ENCODE results near the gene LYPD3.

LYPD3 gene

GRCh38 chr19:43481701-43482100 is 16.3 kb upstream of the LYPD3 start:
- TF ChIP-seq LEF1 (IDR thresholded peaks at IDR 0.05; ENCODE audit: borderline replicate concordance) (no peak), CTBP1 (IDR thresholded peaks at IDR 0.05; ENCODE audit: borderline replicate concordance) (no peak), FOXK2 (IDR thresholded peaks at IDR 0.05) (no peak)
- ChIA-PET POLR2A (no interaction called here), CTCF (no interaction called here)
- DNase-seq (ENCODE audit: extremely low spot score), result no peak

GRCh38 chr19:43480574-43480973 is 15.2 kb upstream of the LYPD3 start:
- POLR2A ChIA-PET, result interaction anchor here (0.9 kb wide), 1 partner anchor 23 kb away, joined by 3 read pairs; no protein-coding TSS in a partner anchor
- DNase-seq (ENCODE audit: extremely low spot score), result no peak
- CTCF ChIA-PET, result no interaction called here
- no peak for TF ChIP-seq TARDBP (IDR thresholded peaks at IDR 0.05)
- TF ChIP-seq FOXM1 (IDR thresholded peaks at IDR 0.05; ENCODE audit: borderline replicate concordance), result no peak
- TF ChIP-seq FOXK2 (IDR thresholded peaks at IDR 0.05), result no peak
- no peak for TF ChIP-seq PKNOX1 (IDR thresholded peaks at IDR 0.05)
- no peak for TF ChIP-seq HDGF (IDR thresholded peaks at IDR 0.05; ENCODE audit: borderline replicate concordance)
- no peak for TF ChIP-seq L3MBTL2 (conservative IDR thresholded peaks at IDR 0.05)
- no peak for TF ChIP-seq BHLHE40 (IDR thresholded peaks at IDR 0.05; ENCODE audit: borderline replicate concordance)
- TF ChIP-seq SP1 (IDR thresholded peaks at IDR 0.05), result no peak

- ChIA-PET POLR2A (interaction anchor here (0.9 kb wide), 1 partner anchor 24 kb away, joined by 3 read pairs; no protein-coding TSS in a partner anchor), CTCF (no interaction called here)
- DNase-seq (ENCODE audit: extremely low spot score), result no peak
- TF ChIP-seq FOXK2 (IDR thresholded peaks at IDR 0.05), result no peak
- TF ChIP-seq ZNF384 (IDR thresholded peaks at IDR 0.05), result no peak
- TF ChIP-seq LEF1 (IDR thresholded peaks at IDR 0.05; ENCODE audit: borderline replicate concordance), result no peak
- no peak for TF ChIP-seq ARNT (IDR thresholded peaks at IDR 0.05)
- TF ChIP-seq FOXA1 (IDR thresholded peaks at IDR 0.05), result no peak
- no peak for TF ChIP-seq HDGF (IDR thresholded peaks at IDR 0.05; ENCODE audit: borderline replicate concordance)
These were observed 14.7 kb upstream of the LYPD3 start for GRCh38 chr19:43479961-43480561.

GRCh38 chr19:43479226-43479625 is 13.8 kb upstream of the LYPD3 start:
- DNase-seq (ENCODE audit: extremely low spot score), result no peak
- no peak for TF ChIP-seq SUZ12 (IDR thresholded peaks at IDR 0.05)
- ChIA-PET CTCF (no interaction called here), POLR2A (no interaction called here)

GRCh38 chr19:43478323-43478722 is 12.9 kb upstream of the LYPD3 start:
- CTCF ChIA-PET, result no interaction called here
- TF ChIP-seq ELF4 (IDR thresholded peaks at IDR 0.05) (no peak), BHLHE40 (IDR thresholded peaks at IDR 0.05; ENCODE audit: borderline replicate concordance) (no peak)

GRCh38 chr19:43476606-43477005 is 11.2 kb upstream of the LYPD3 start:
- no peak for DNase-seq (ENCODE audit: extremely low spot score)
- TF ChIP-seq ZNF384 (IDR thresholded peaks at IDR 0.05) (no peak), TARDBP (IDR thresholded peaks at IDR 0.05) (no peak), ARNT (IDR thresholded peaks at IDR 0.05) (no peak), FOXA1 (IDR thresholded peaks at IDR 0.05) (no peak), PKNOX1 (IDR thresholded peaks at IDR 0.05) (no peak), SUZ12 (IDR thresholded peaks at IDR 0.05) (no peak)
- POLR2A ChIA-PET, result no interaction called here
- CTCF ChIA-PET, result no interaction called here

More at GRCh38 chr19:43478323-43478722, 12.9 kb upstream of the LYPD3 start:
- no peak for DNase-seq (ENCODE audit: extremely low spot score)
- POLR2A ChIA-PET, result no interaction called here

GRCh38 chr19:43474986-43475705 is 9.7 kb upstream of the LYPD3 start:
- CTCF ChIA-PET, result no interaction called here
- POLR2A ChIA-PET, result interaction anchor here (0.8 to 1.2 kb wide), 2 partner anchors 11 to 12 kb away, joined by 3 read pairs; no protein-coding TSS in a partner anchor
- DNase-seq (ENCODE audit: extremely low spot score), result peak; percentile 98
- no peak for TF ChIP-seq LEF1 (IDR thresholded peaks at IDR 0.05; ENCODE audit: borderline replicate concordance)
- TF ChIP-seq TARDBP (IDR thresholded peaks at IDR 0.05), result no peak
- no peak for TF ChIP-seq FOXA1 (IDR thresholded peaks at IDR 0.05)
- no peak for TF ChIP-seq ARNT (IDR thresholded peaks at IDR 0.05)
- no peak for TF ChIP-seq SUZ12 (IDR thresholded peaks at IDR 0.05)
- TF ChIP-seq HDGF (IDR thresholded peaks at IDR 0.05; ENCODE audit: borderline replicate concordance), result no peak
- TF ChIP-seq SP1 (IDR thresholded peaks at IDR 0.05), result peak; percentile 34; the same call in 1 of the 2 replicates
- no peak for TF ChIP-seq CTBP1 (IDR thresholded peaks at IDR 0.05; ENCODE audit: borderline replicate concordance)
- TF ChIP-seq BHLHE40 (IDR thresholded peaks at IDR 0.05; ENCODE audit: borderline replicate concordance), result no peak
- peak; percentile 90 for TF ChIP-seq PKNOX1 (IDR thresholded peaks at IDR 0.05)
- TF ChIP-seq ELF4 (IDR thresholded peaks at IDR 0.05), result no peak
- TF ChIP-seq FOXM1 (IDR thresholded peaks at IDR 0.05; ENCODE audit: borderline replicate concordance), result no peak
- TF ChIP-seq NFRKB (IDR thresholded peaks at IDR 0.05), result no peak
- no peak for TF ChIP-seq ZNF384 (IDR thresholded peaks at IDR 0.05)
- TF ChIP-seq L3MBTL2 (conservative IDR thresholded peaks at IDR 0.05), result peak; percentile 92
- no peak for TF ChIP-seq FOXK2 (IDR thresholded peaks at IDR 0.05)

Measured in HEK293T (cell line).